GM21723 (cell line): ENCODE results near the gene PBRM1.

Experiments
- ATAC-seq: cut with Tn5 transposase; IDR thresholded peaks from one replicate; pipeline ENCODE4 v1.9.1; 2021; ENCODE audit warnings: mild to moderate bottlenecking, moderate library complexity; ENCODE audit not compliant: unreplicated experiment

Gene PBRM1

GRCh38 chr3:52574056-52574965, 111.4 kb downstream of the PBRM1 start:
- no peak for ATAC-seq

- no peak for ATAC-seq
These were observed 113.5 kb downstream of the PBRM1 start for GRCh38 chr3:52572221-52572620.

GRCh38 chr3:52570076-52570475, 115.6 kb downstream of the PBRM1 start:
- no peak for ATAC-seq

DNA sequence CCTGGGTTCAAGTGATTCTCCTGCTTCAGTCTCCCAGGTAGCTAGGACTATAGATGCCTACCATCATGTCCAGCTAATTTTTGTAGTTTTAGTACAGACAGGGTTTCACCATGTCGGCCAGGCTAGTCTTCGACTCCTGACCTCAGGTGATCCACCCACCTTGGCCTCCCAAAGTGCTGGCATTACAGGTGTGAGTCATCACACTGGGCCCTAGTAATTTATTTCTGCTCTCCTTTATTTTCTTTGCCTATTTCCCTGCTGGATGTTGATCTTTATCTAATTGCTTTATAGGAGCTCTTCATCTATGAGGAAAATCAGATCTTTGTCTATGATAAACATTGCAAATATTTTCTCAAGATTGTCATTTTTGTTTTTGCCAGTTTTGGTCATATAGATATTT, 117.6 kb downstream of the PBRM1 start:
- no peak for ATAC-seq

DNA sequence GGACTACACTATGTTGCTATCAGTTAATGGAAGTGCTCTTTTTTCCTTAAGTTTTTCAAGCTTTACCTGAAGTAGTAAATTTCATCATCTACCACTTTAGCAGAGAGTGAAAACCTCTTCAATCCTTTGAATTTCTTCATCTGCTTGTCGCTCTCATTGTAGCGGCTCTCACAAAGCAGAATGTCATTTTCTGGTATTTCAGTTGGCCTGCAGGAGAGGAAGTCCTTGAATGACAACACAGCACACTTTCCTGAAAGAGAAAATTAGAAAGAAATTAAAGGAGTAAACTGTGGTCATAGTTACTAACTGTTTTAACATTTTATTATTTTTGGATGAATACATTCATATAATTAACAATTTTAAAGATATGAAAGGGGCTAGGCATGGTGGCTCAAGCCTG, 121.7 kb downstream of the PBRM1 start:
- ATAC-seq = no peak

DNA sequence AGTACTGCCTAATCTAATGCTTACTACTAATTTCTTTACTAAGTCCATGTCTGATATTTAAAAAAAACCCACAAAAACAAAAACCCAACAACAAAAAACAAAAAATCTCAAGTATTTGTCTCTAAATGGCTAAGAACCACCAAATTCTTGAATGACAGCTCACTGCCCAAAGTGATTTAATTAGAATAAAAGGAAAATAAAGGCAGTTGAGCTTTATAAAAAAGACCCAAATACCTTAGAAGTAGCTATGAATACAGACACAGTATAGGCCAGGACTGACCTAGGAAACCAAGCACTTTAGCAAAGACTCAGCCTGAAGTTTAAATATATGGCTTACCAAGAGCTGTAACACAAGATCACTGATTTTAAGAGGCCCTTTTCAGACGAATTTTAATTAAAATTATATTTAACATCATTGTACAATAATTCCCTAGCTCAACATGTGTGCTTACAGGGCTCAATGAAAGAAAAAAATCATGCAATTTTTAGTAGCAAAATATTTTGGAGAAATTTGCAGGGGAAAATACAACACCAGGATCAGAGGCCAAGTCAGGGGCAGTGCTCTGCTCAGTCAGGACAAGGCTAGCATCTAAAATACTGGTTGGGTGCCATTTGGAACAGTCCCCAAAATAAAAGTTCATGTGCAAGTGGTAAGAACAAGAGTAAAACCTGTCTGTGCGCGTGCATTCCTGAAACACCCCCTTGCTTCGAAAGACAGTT, 124.5 kb downstream of the PBRM1 start:
- ATAC-seq = no peak

GRCh38 chr3:52558436-52558835, 127.3 kb downstream of the PBRM1 start:
- ATAC-seq = no peak

DNA sequence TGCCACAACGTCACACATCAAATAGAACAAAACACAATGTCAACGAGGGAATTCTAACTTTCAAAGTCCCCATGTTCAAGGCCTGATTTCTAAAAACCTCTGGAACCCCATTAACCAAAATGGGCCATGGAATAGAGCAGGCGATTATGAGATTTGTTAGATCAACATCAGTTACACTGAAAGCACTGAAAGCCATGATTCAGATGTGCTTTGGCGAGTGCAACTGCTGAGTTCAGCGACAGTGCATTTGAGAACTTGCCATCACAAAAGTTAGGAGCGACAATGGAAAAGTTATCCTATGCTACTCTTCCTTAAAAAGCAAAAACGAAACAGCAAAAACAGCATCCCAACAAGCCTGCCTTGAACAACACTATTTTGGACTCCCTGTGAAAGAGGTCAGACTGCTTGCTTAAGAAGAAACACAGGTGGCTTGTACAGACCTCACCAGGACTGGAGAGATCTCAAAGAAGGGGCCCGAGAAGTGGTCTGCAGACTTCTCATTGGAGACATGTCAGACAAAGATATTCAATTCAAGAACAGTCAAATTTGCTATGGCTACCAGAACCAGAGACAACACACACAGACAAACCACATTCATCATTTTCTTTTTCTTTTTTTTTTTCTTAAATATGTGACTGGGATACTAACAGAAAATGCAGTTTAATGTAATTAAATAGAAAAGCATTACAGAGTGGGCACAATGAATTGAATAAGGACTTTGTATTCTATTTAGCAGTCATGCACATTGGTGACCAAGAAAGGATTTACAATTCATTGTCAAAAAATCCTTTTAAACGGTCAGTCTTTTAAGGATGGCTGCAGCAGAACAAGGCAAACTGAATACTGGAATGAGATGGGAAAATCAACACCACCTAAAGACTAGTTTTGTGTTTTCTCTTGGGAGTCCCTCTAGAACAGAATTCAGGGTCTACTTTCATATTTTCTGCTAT, 128.4 kb downstream of the PBRM1 start:
- ATAC-seq = no peak

GRCh38 chr3:52555056-52555455, 130.7 kb downstream of the PBRM1 start:
- no peak for ATAC-seq

GRCh38 chr3:52554026-52554755, 131.5 kb downstream of the PBRM1 start:
- ATAC-seq = no peak

- no peak for ATAC-seq
These were observed 133.6 kb downstream of the PBRM1 start for GRCh38 chr3:52552089-52552488.

GRCh38 chr3:52551118-52551517, 134.6 kb downstream of the PBRM1 start:
- ATAC-seq = no peak

DNA sequence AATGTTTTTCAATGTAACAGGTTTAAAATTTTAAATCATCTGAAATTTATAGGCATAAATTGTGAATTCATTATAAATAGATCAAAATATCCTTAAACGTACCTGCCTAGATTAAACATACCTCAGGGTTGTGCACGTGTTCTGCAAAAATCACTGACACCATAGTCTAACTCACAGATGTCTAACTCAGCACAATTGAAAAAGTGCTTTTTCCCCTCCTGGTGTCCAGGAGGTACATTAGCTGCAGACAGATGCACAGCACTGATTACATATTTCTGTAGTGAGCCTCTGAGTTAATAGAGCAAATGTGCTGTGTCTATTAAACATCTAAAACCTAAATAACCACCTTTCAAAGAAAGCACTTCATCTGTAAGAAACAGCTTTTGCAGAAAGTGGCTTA, 138.6 kb downstream of the PBRM1 start:
- ATAC-seq = no peak

DNA sequence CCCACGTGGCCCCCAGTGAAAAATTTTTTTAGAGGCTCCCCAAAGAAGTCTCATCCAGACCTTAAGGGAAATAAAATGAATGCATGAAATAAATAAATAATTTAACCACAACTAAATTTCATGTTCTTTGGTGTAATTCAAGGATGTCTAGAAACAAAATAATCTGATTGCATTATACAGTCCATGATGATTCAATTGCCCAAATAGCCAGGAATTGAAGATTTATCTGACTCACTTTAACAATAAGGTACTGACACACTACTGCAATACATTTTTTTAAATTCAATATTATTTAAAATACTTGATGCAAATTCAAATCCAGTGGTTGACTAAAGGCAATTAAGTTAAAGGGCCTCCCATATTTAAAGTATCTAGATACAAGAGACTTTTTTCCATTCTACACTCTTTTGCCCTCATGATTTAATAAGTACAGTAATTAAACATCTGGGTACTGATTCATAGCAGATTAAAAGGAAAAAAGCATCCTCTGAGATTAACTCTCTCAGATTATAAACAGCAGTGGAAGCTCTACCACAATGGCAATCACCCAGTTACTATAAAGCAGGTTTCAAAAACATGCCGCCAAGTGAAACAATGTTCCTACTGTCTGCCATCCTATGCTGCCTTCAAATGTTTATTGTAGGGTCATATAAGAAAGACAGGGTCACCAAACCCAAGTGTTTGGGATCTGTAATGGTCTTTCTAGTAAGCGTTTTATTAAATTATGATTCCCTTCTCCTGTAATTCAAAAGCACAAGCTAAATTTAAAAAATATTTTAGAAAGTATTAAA, 139.4 kb downstream of the PBRM1 start:
- no peak for ATAC-seq

- no peak for ATAC-seq
These were observed 140.8 kb downstream of the PBRM1 start for GRCh38 chr3:52544937-52545336.

DNA sequence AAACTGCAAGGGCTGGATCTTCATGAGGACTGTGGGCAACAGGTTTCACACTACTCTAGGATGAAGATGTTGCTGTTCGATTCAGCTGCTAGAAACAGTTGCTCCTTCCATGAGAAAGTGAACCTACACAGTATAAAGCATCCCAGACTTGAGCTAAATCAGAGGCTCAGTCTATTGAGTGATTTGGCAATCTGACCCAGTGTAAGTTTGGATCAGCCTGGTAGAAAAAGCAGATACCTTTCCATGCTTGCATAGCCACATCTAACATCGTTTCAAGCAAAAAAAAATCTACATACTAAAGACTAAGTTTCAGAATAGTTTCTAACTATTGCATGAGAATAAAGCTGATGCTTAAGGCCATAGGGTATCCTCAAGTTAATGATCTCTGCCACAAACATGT, 144.7 kb downstream of the PBRM1 start:
- no peak for ATAC-seq

DNA sequence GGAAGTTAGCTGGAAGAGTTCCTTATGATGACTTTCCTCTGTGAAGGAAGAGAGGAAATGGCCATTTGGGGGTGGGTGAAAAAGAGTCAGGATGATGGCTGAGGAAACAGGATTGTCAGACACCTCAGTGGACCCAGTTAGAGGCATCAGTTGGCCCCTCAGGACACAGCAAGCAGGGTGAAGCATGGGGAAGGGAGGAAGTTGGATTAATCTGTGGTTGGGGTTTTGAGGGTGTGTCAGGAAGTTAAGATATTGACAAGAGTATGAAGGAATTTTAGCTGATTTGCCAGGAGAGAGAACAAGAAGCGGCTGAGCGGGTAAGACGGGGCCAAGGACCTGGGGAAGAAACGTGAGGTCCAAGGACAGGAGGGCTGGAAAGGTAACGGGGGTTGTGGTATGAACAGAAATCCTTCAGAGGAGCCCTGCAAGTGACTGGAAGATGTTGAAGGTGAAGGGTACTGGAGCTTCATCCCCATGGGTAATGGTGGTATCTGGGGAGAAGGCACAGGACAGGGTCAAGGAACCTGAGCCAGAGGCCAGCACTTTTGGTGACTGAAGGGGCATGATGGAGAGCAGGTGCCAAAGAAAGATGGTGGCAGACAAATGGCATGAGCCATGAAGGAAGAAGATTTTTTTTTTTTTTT, 146.6 kb downstream of the PBRM1 start:
- no peak for ATAC-seq

GRCh38 chr3:52537726-52538421, 147.8 kb downstream of the PBRM1 start:
- no peak for ATAC-seq
